ENCODE data around the gene SELENOP. TPM values are rescaled to one million over a fixed set of nuclear protein-coding genes. Genes with fewer than 3 reads are reported as not detected.

The SELENOP gene
- total RNA-seq, 1 donor, result 58.1 TPM

DNA sequence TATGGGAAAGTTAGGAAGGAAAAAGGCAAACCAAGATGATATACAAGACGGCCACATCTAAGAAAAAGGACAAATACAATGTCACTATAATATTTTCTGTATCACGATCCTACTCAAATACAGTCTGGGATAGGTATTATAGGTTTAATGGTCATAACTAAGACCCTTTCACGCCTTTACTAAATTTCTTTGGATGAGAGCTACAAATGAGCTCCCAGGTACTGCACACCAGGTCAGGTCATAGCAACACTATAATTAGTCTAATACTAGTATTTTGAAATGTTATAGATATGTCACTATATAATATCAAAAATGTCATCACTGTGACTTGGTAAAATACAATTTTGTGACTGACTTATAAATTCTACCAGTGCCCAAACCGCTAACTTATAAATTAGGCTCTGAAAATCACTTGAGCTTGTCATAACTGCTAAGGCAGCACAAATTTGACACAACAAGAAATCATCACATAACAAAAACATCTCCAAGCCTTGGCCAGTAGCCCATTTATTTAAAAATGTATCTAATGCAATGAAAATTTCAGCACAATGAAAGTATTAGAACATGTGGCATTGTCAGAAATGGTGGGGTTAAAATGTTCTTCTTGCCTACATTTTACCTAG lies 6.9 kb downstream of the SELENOP start:
- DNase-seq (ENCODE audit: low read depth), result no peak
- TF ChIP-seq, protein P1, sequence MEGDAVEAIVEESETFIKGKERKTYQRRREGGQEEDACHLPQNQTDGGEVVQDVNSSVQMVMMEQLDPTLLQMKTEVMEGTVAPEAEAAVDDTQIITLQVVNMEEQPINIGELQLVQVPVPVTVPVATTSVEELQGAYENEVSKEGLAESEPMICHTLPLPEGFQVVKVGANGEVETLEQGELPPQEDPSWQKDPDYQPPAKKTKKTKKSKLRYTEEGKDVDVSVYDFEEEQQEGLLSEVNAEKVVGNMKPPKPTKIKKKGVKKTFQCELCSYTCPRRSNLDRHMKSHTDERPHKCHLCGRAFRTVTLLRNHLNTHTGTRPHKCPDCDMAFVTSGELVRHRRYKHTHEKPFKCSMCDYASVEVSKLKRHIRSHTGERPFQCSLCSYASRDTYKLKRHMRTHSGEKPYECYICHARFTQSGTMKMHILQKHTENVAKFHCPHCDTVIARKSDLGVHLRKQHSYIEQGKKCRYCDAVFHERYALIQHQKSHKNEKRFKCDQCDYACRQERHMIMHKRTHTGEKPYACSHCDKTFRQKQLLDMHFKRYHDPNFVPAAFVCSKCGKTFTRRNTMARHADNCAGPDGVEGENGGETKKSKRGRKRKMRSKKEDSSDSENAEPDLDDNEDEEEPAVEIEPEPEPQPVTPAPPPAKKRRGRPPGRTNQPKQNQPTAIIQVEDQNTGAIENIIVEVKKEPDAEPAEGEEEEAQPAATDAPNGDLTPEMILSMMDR (IDR thresholded peaks at IDR 0.05; ENCODE audit: insufficient read depth, low read length), result no peak
- no peak overlapping the region for H3K4me3 ChIP-seq (ENCODE audit: low read depth, low read length)

DNA sequence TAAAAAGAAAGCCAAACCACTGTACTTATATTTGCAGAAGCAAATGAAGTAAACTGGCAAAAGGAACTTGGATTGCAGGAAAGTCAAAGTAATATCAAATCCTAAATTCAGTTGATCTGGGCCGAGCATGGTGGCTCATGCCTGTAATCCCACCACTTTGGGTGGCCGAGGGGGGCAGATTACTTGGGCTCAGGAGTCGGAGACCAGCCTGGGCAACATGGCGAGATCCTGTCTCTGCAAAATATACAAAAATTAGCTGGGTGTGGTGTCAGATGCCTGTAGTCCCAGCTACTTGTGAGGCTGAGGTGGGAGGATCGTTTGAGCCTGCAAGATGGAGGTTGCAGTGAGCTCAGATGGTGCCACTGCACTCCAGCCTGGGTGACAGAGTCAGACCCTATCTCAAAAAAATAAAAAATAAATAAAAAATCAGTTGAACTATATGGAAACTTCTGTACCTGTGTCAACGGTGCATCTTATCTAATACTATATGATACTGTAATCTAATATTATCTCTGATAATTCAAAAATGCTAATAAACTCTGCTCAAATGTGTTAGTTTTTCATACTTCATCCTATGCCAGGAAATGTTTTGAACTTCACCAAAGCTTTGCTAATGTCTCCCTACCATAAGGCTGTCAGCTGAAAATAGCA lies 10.1 kb downstream of the SELENOP start:
- no peak overlapping the region for H3K4me3 ChIP-seq (ENCODE audit: low read depth, low read length)
- TF ChIP-seq, protein P1 (IDR thresholded peaks at IDR 0.05; ENCODE audit: insufficient read depth, low read length), result no peak
- DNase-seq (ENCODE audit: low read depth), result no peak

DNA sequence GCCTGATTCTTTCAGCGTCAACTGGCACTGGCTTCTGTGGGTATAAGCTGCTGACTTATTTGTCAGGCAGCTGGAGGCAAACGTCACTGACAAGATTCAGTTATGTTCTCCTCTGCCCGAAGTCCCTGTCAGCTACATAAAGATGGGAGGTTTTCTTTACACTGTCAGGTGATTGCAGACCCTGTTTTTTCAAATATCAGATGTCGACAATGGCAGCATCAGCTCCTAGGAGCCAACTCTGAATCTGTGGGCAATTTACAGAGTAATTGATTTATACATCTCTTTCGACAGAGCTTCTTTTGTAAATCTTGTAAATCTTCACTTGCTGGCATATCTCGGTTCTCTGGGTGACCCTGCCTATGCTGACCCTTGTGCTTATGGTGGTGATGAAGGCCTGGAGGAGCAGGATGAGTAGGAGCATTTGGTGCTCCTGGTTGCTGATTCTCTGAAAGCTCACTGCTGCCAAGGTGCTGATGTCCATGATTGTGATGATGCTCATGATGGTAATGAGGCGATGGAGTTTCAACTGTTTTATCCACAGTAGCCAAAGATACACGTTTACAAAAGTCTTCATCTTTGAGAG lies 10.9 kb downstream of the SELENOP start:
- DNase-seq (ENCODE audit: low read depth), result no peak
- no peak overlapping the region for H3K4me3 ChIP-seq (ENCODE audit: low read depth, low read length)
- TF ChIP-seq, protein P1 (IDR thresholded peaks at IDR 0.05; ENCODE audit: insufficient read depth, low read length), result no peak

DNA sequence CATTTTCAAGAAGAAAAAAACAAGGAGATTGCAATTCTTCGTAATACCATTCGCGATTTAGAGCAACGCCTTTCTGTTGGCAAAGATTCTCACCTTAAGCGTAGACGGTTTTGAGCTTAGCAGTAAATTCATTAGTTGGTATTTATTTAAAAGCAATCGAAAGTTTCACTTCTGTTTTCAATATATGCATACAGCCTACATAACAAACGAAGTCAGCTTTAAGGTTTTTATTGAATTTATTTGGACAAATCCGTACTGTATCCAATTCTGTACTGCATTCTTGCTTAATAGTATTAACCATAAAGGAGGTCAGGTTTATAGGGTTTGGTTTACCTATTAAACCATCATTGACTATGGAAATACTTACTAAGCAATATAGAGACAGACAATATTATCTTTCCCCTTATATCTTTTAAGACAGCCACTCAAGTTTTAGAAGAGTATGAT lies 12.0 kb downstream of the SELENOP start:
- no peak overlapping the region for H3K4me3 ChIP-seq (ENCODE audit: low read depth, low read length)
- DNase-seq (ENCODE audit: low read depth), result no peak
- TF ChIP-seq, protein P1 (IDR thresholded peaks at IDR 0.05; ENCODE audit: insufficient read depth, low read length), result no peak

DNA sequence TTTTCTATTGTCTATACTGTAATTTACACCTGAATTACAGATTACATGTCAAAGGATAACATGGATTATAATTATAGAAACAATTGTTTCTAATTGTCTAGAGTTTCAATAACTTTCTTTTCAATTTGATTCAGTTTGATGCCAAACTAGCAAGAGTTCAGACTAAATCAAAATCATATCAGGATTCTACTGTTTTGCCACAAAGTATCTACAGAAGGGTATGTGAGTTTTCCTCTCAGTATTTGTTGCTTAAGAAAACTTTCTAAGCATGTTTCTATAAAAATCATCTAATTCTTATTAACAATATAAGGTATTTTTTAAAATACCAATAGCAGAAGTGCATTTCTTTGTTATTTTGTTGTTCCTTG lies 12.5 kb downstream of the SELENOP start:
- no peak overlapping the region for H3K4me3 ChIP-seq (ENCODE audit: low read depth, low read length)
- TF ChIP-seq, protein P1 (IDR thresholded peaks at IDR 0.05; ENCODE audit: insufficient read depth, low read length), result no peak
- no peak for DNase-seq (ENCODE audit: low read depth)

DNA sequence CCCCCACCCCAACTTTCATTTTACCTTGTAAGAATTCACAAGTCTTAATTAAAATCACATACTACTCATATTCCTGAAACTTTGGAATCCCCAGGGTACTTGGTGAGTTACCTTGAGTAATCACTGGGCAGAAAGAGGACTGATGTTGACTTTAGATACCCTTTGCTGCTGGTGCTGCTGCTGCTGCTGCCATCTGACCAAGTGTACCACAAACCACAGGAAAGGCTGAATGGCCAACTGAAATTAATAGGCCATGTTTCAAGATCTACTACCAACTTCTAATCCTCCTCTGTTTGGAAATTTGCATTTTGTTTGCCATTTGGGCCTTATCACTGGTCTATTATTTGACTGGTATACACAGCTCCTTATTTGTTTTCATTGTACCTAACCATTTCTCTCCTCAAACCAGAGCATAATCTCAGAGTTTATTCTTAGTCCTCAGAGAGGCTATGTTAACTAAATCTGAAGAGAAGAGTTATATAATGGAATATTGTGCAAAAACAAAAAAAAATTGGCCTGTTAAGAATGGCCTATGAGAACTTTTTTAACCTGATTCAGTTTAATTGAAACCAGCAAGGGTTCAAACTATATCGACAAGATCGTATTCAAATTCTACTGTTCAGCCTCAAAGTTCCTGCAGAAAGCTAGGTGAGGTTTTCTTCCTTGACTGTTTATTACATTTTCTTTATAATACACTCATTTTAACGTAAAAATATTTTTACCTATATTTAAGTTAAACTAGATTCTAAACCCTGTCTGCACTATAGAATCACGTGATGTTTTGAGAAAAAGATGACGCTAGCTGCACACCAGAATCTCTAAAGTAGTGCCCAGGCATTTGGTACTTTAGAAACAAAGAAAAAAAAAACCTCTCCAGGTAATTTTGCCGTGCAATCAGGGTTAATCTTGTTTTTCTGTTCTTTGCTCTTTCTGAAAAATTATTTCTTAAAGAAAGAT lies 13.1 kb downstream of the SELENOP start:
- no peak overlapping the region for H3K4me3 ChIP-seq (ENCODE audit: low read depth, low read length)
- TF ChIP-seq, protein P1 (IDR thresholded peaks at IDR 0.05; ENCODE audit: insufficient read depth, low read length), result no peak
- DNase-seq (ENCODE audit: low read depth), result no peak

Measured in fibroblast of the aortic adventitia (primary cell).